Adrenal gland (tissue), 19 donors: ENCODE measurements around the gene C1QTNF4. TPM values are rescaled to one million over a fixed set of nuclear protein-coding genes. Genes with fewer than 3 reads are reported as not detected.
"Not testable (repeated sequence)": the region's sequence is repeated elsewhere in the genome, so short reads cannot be mapped to it uniquely, and the experiment has no call there.

ENCODE experiments used
- DNase-seq, 7 donors: peaks; one replicate each; pipeline ENCODE4 v3.0.0-alpha.2; 2019 to 2020
- H3K27ac ChIP-seq, 5 donors: fragments of 200-600 bp; sonication (generic) in 4 of 5; 1 replicate in 3 of 5; 2 replicates in 2 of 5; pipeline versions ENCODE4 v1.5.1 to v1.8.0; 2016 to 2020; ENCODE audit warnings: mild to moderate bottlenecking in 1 of 5
- H3K27me3 ChIP-seq: fragments of 200-600 bp; 2 replicates; pipeline ENCODE4 v1.8.0; 2021
- H3K36me3 ChIP-seq, 2 donors: fragments of 200-600 bp; replicated peaks in 1 of 2; 1 replicate in 1 of 2; 2 replicates in 1 of 2; pipeline versions ENCODE4 v1.5.1 to v1.8.0; 2018 to 2022
- H3K4me1 ChIP-seq, 2 donors: fragments of 200-600 bp; replicated peaks in 1 of 2; 1 replicate in 1 of 2; 2 replicates in 1 of 2; pipeline versions ENCODE4 v1.5.1 to v1.8.0; 2018 to 2021
- H3K4me3 ChIP-seq, 4 donors: fragments of 200-600 bp; sonication (generic) in 3 of 4; one replicate each; pipeline ENCODE4 v1.5.1; 2016 to 2018
- H3K9me3 ChIP-seq, 3 donors: fragments of 200-600 bp; sonication (generic) in 1 of 3; replicated peaks in 1 of 3; 1 replicate in 2 of 3; 2 replicates in 1 of 3; pipeline versions ENCODE4 v1.5.1 to v1.8.0; 2016 to 2021
- CTCF ChIP-seq, 6 experiments: fragments of 450-650 bp in 4 of 6; fragments of 200-600 bp in 2 of 6; sonication (generic) in 1 of 6; IDR thresholded peaks; 1 replicate in 5 of 6; 2 replicates in 1 of 6; pipeline versions ENCODE4 v1.5.1 to v1.8.0; 2016 to 2021; ENCODE audit warnings: antibody characterized with exemption in 6 of 6, mild to moderate bottlenecking in 2 of 6, moderate library complexity in 1 of 6
- POLR2A ChIP-seq, 2 donors: fragments of 450-650 bp; IDR thresholded peaks; one replicate each; pipeline ENCODE4 v1.6.1; 2017; ENCODE audit warnings: antibody characterized with exemption in 2 of 2, mild to moderate bottlenecking in 2 of 2, moderate library complexity in 1 of 2
- WGBS, 4 donors: extraction: QIAGEN DNeasy Blood & Tissue Kit in 2 of 4; methylation state at CpG; one replicate each; pipeline versions ENCODE4 v1.1.5 to v1.1.7; 2013 to 2017; 5-methylcytosine and 5-hydroxymethylcytosine counted together
- intact Hi-C, 2 donors: fragments of 100-400 bp; cut with DNase I; formaldehyde crosslinking; loops; one replicate each; pipeline versions ENCODE4 v1.14.1 to v1.15.0; 2022 to 2023
- long read RNA-seq, 10 donors: library from polyadenylated mRNA in 3 of 10; unstranded in 2 of 10; stranded (forward) in 1 of 10; transcript quantifications; one replicate each; pipeline ENCODE4 v2.0.0 and lab custom pipeline, GENCODE V29; 2021 to 2026
- polyA plus RNA-seq, 3 donors: library from polyadenylated mRNA; stranded (reverse); fragments of 200-250 nt in 2 of 3; fragments of 350-450 nt in 1 of 3; fragmentation: Illumina TruSeq in 1 of 3; extraction: RNeasy Lipid Tissue Mini Kit (QIAGEN cat#74804) in 1 of 3; gene quantifications; one replicate each; pipeline ENCODE4 v1.2.3, GENCODE V29; 2013 to 2014
- total RNA-seq, 9 donors: library from RNA; depleted of rRNA in 4 of 9; stranded (reverse); fragments of >200 nt in 4 of 9; fragments of 120-200 nt in 1 of 9; fragmentation: NEBNext Ultra II Directional in 1 of 9; extraction: Animal tissue kit (Norgen Biotek cat#: 25700) in 1 of 9; gene quantifications; one replicate each; pipeline versions ENCODE4 v1.1.0 to v1.2.4, GENCODE V29; 2013 to 2023
- donor health status: healthy with polysubstance abuse.
- donor health status: Bipolar disorder and iron deficiency.
- donor health status: DM: yes; HTN: yes; CAD: no.
- donor health status: DM: no; HTN: no; CAD: no.
- donor health status: DM: no; HTN: no; CAD: no.
- donor health status: DM: yes; HTN: yes; CAD: no.

C1QTNF4 gene
- total RNA-seq: 1 to 10 TPM in 8 of 9 donors, under 1 TPM in 1; 0.74 to 6.8 (median 2.5) TPM
- polyA plus RNA-seq: 1 to 10 TPM in 2 of 3 donors, not detected in 1; 3.3 to 4.3 TPM
- long read RNA-seq, donor 1: 0 reads
- long read RNA-seq, donor 2, partial matches to known transcripts: 0 of 1 reads
- long read RNA-seq, donor 2, other reads (novel, unspliced or antisense): 0 of 1 reads
- long read RNA-seq, donor 3: 0 reads
- long read RNA-seq, donor 4, partial matches to known transcripts: 0 of 4 reads
- long read RNA-seq, donor 4, other reads (novel, unspliced or antisense): 3 of 4 reads
- long read RNA-seq, donor 5, partial matches to known transcripts: 0 of 3 reads
- long read RNA-seq, donor 5, other reads (novel, unspliced or antisense): 3 of 3 reads
- long read RNA-seq, donor 6, partial matches to known transcripts: 0 of 2 reads
- long read RNA-seq, donor 6, other reads (novel, unspliced or antisense): 2 of 2 reads
- long read RNA-seq, donor 7, partial matches to known transcripts: 0 of 1 reads
- long read RNA-seq, donor 7, other reads (novel, unspliced or antisense): 0 of 1 reads
- long read RNA-seq, donor 8: 0 reads
- long read RNA-seq, donor 9: 0 reads
- long read RNA-seq, donor 10, partial matches to known transcripts: 0 of 2 reads
- long read RNA-seq, donor 10, other reads (novel, unspliced or antisense): 0 of 2 reads

DNA sequence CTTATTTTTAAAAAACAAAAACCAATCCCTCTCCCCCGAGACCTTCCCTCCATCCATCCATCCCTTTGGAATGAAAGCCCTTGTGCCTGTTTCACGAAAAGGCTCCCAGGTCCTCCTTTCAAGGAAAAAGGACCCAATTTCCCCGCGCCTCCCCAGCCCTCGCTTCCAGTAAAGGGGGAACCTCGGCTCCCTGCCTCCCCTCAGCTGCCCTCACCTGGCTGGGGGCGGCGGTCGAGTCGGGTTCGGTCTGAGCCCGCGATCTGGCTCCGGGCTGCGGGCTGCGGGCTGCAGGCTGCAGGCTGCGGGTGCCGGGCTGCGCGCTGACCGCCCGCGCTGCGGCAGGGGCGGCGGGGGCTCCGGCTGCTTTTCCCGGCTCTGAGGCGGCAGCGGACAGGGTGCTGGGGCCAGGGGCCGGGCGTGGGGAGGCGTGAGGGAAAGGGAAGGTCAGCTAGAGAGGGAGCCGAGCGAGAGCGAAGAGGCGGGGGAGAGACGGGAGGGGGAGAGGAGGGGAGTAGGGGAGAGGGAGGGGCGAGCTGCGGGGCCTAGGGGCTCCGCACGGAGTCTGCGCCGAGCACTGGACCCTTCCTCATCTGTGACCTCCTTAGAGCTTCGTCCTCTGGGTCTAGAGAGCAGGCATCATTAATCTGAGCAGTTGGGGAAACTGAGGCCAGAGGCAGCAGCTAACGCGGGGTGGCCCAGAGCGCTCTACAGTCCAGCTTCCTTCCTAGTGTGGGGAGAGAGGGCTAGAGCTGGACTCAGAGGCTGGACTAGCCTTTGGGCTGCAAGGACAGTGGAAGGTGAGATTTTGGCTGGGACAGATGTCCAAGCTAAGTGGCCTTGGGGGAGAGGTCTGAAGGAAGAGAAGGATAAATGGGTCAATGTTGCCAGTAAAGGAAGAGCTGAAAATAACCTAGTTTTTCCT is at the start of gene C1QTNF4:
TSS of gene C1QTNF4 (minus strand) at position 478 of the 922 bp plus-strand sequence. CDS start 3,601 bp downstream, outside the sequence.
- Histone ChIP-seq H3K4me1 (peaks cover 9 to 12% of the 10 kb centered on the region in 2 donors), H3K36me3 (no peaks in the 10 kb centered on the region), H3K4me3 (peak within 1 kb of the TSS in 1 of 4 donors; percentile 59), H3K9me3 (no peaks in the 10 kb centered on the region), H3K27ac (no peak within 1 kb of the TSS), H3K27me3 (peaks cover 19% of the 10 kb centered on the region)
- TF ChIP-seq POLR2A (IDR thresholded peaks at IDR 0.05) (no peak), CTCF (IDR thresholded peaks at IDR 0.05) (no peak)
- intact Hi-C loops: no loop called here
- DNase-seq: no peak
- 2 to 9% (median 5%) methylated on average over 13 to 48 of the region's 48 CpGs for WGBS, 4 donors

GRCh38 chr11:47642099-47642855 is 48.1 kb upstream of the C1QTNF4 start, which contains the start of gene MTCH2:
TSS of gene MTCH2 (minus strand) at chr11:47642559. CDS start at chr11:47642465, 94 bp downstream.
- H3K36me3 ChIP-seq: peaks cover 0 to 5% of the 10 kb centered on the region in 2 donors
- H3K4me1 ChIP-seq: peaks cover 14 to 23% of the 10 kb centered on the region in 2 donors
- DNase-seq: peak; percentile 97 to 98 (median 97)
- peak within 1 kb of the TSS; percentile 92 to 98 (median 98) for H3K27ac ChIP-seq
- TF ChIP-seq POLR2A (IDR thresholded peaks at IDR 0.05) (peak; percentile 76 to 86), CTCF (IDR thresholded peaks at IDR 0.05) (peak in 5 of 6 experiments; percentile 18 to 42 (median 25))
- H3K4me3 ChIP-seq: peak within 1 kb of the TSS; percentile 58 to 95 (median 92)
- 0 to 1% (median 1%) methylated on average over 14 to 78 of the region's 78 CpGs for WGBS, 4 donors
- no peaks in the 10 kb centered on the region for H3K9me3 ChIP-seq
- no peaks in the 10 kb centered on the region for H3K27me3 ChIP-seq
- intact Hi-C loops: no loop called here

- peak overlapping the region; percentile 58 to 95 (median 92) for H3K4me3 ChIP-seq
- intact Hi-C loops: no loop called here
- TF ChIP-seq CTCF (IDR thresholded peaks at IDR 0.05) (no peak), POLR2A (IDR thresholded peaks at IDR 0.05) (no peak)
- no peaks in the 10 kb centered on the region for H3K27me3 ChIP-seq
- H3K27ac ChIP-seq: peak overlapping the region; percentile 92 to 98 (median 98)
- peaks cover 14 to 25% of the 10 kb centered on the region in 2 donors for H3K4me1 ChIP-seq
- peaks cover 0 to 12% of the 10 kb centered on the region in 2 donors for H3K36me3 ChIP-seq
- DNase-seq: no peak
- WGBS, 4 donors: 4 to 6% (median 5%) methylated on average over 13 to 14 of the region's 14 CpGs
- no peaks in the 10 kb centered on the region for H3K9me3 ChIP-seq
These were observed 47.4 kb upstream of the C1QTNF4 start for GRCh38 chr11:47641600-47642098.

DNA sequence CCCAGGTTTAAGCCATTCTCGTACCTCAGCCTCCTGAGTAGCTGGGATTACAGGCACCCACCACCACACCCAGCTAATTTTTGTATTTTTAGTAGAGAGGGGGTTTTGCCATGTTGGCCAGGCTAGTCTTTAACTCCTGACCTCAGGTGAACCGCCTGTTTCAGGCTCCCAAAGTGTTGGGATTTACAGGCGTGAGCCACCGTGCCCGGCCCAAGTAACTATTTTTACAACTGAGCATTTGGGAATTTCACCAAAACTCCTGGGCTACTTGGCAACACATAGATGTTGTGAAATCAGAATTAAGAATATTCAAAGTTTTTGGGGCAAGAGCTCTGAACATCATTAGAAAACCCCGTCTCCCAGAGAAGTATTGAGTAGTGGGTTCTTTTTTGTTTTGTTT is 46.3 kb upstream of the C1QTNF4 start:
- H3K4me3 ChIP-seq, H3K9me3 ChIP-seq, intact Hi-C loops, H3K27me3 ChIP-seq: not testable (repeated sequence)
- peak in 6 of 7 donors; percentile 20 to 58 (median 30) for DNase-seq
- H3K27ac ChIP-seq: peak overlapping the region in 1 of 5 donors; percentile 23
- H3K4me1 ChIP-seq: peaks cover 14 to 25% of the 10 kb centered on the region in 2 donors
- 65 to 73% (median 68%) methylated on average over 6 of the region's 6 CpGs for WGBS, 4 donors
- peaks cover 0 to 22% of the 10 kb centered on the region in 2 donors for H3K36me3 ChIP-seq

GRCh38 chr11:47636331-47636730 is 42.1 kb upstream of the C1QTNF4 start:
- 90 to 98% (median 96%) methylated on average over 11 of the region's 11 CpGs for WGBS, 4 donors
- peaks cover 10 to 20% of the 10 kb centered on the region in 2 donors for H3K4me1 ChIP-seq
- intact Hi-C loops, DNase-seq, H3K27ac ChIP-seq, H3K4me3 ChIP-seq, H3K27me3 ChIP-seq, H3K9me3 ChIP-seq: not testable (repeated sequence)
- H3K36me3 ChIP-seq: peaks cover 0 to 58% of the 10 kb centered on the region in 2 donors
